Glutamatergic neuron (in vitro differentiated cells): ENCODE results near the gene IRS1. TPM values are rescaled to one million over a fixed set of nuclear protein-coding genes. Genes with fewer than 3 reads are reported as not detected.

Experiments used
- DNase-seq: peaks from one replicate; pipeline ENCODE4 v3.0.0; 2022
- H3K27ac Mint-ChIP-seq: one replicate; pipeline ENCODE4 v1.8.0; 2020; ENCODE audit warnings: mild to moderate bottlenecking, mixed read lengths, inconsistent platforms; ENCODE audit not compliant: unreplicated experiment
- H3K27me3 Mint-ChIP-seq: one replicate; pipeline ENCODE4 v1.8.0; 2020; ENCODE audit warnings: mild to moderate bottlenecking, moderate library complexity, mixed read lengths, inconsistent platforms; ENCODE audit not compliant: unreplicated experiment
- H3K36me3 Mint-ChIP-seq: one replicate; pipeline ENCODE4 v1.8.0; 2020; ENCODE audit warnings: mild to moderate bottlenecking, mixed read lengths, inconsistent platforms; ENCODE audit not compliant: unreplicated experiment
- H3K4me1 Mint-ChIP-seq: one replicate; pipeline ENCODE4 v1.8.0; 2020; ENCODE audit warnings: mild to moderate bottlenecking, low read depth, mixed read lengths, inconsistent platforms; ENCODE audit not compliant: unreplicated experiment
- H3K4me3 Mint-ChIP-seq: one replicate; pipeline ENCODE4 v1.8.0; 2020; ENCODE audit warnings: mild to moderate bottlenecking, mixed read lengths, inconsistent platforms; ENCODE audit not compliant: unreplicated experiment
- H3K9me3 Mint-ChIP-seq: one replicate; pipeline ENCODE4 v1.8.0; 2020; ENCODE audit warnings: mild to moderate bottlenecking, moderate library complexity, mixed read lengths, inconsistent platforms; ENCODE audit not compliant: unreplicated experiment
- total RNA-seq: library from RNA; stranded (reverse); fragmentation: NEBNext Ultra II Directional; extraction: Animal tissue kit (Norgen Biotek cat#: 25700); gene quantifications from one replicate; pipeline ENCODE4 v1.2.1, GENCODE V29; 2021; ENCODE audit not compliant: unreplicated experiment
- TF ChIP-seq, protein P1 (sequence below): fragments of 200-600 bp; sonication (generic); IDR thresholded peaks from one replicate; pipeline ENCODE4 v1.5.0; 2021; ENCODE audit not compliant: partially characterized antibody, unreplicated experiment

IRS1 gene
- total RNA-seq, 1 donor from 2014 or later = 8.1 TPM

- peak overlapping the region; percentile 87 for H3K27ac Mint-ChIP-seq
- H3K4me1 Mint-ChIP-seq = peaks cover 36% of the 10 kb centered on the region
- H3K27me3 Mint-ChIP-seq = peaks cover 4% of the 10 kb centered on the region
Observed at GRCh38 chr2:226701052-226701451, 98.6 kb downstream of the IRS1 start.

GRCh38 chr2:226699321-226699720, 100.3 kb downstream of the IRS1 start:
- H3K36me3 Mint-ChIP-seq = no peaks in the 10 kb centered on the region
- peaks cover 31% of the 10 kb centered on the region for H3K4me1 Mint-ChIP-seq
- TF ChIP-seq, protein P1, sequence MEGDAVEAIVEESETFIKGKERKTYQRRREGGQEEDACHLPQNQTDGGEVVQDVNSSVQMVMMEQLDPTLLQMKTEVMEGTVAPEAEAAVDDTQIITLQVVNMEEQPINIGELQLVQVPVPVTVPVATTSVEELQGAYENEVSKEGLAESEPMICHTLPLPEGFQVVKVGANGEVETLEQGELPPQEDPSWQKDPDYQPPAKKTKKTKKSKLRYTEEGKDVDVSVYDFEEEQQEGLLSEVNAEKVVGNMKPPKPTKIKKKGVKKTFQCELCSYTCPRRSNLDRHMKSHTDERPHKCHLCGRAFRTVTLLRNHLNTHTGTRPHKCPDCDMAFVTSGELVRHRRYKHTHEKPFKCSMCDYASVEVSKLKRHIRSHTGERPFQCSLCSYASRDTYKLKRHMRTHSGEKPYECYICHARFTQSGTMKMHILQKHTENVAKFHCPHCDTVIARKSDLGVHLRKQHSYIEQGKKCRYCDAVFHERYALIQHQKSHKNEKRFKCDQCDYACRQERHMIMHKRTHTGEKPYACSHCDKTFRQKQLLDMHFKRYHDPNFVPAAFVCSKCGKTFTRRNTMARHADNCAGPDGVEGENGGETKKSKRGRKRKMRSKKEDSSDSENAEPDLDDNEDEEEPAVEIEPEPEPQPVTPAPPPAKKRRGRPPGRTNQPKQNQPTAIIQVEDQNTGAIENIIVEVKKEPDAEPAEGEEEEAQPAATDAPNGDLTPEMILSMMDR = no peak
- no peak for DNase-seq
- H3K27me3 Mint-ChIP-seq = peaks cover 4% of the 10 kb centered on the region
- H3K27ac Mint-ChIP-seq = peak overlapping the region; percentile 59
- peaks cover 11% of the 10 kb centered on the region for H3K9me3 Mint-ChIP-seq
- no peak overlapping the region for H3K4me3 Mint-ChIP-seq

More at GRCh38 chr2:226701052-226701451, 98.6 kb downstream of the IRS1 start:
- Mint-ChIP-seq H3K36me3 (no peaks in the 10 kb centered on the region), H3K4me3 (peak overlapping the region; percentile 25), H3K9me3 (peaks cover 11% of the 10 kb centered on the region)
- no peak for DNase-seq
- TF ChIP-seq, protein P1 = no peak

GRCh38 chr2:226698671-226699070, 100.9 kb downstream of the IRS1 start:
- peaks cover 30% of the 10 kb centered on the region for H3K4me1 Mint-ChIP-seq
- TF ChIP-seq, protein P1 = no peak
- H3K27ac Mint-ChIP-seq = no peak overlapping the region
- no peaks in the 10 kb centered on the region for H3K36me3 Mint-ChIP-seq
- no peak for DNase-seq
- peaks cover 11% of the 10 kb centered on the region for H3K9me3 Mint-ChIP-seq
- no peak overlapping the region for H3K4me3 Mint-ChIP-seq
- H3K27me3 Mint-ChIP-seq = peaks cover 4% of the 10 kb centered on the region

DNA sequence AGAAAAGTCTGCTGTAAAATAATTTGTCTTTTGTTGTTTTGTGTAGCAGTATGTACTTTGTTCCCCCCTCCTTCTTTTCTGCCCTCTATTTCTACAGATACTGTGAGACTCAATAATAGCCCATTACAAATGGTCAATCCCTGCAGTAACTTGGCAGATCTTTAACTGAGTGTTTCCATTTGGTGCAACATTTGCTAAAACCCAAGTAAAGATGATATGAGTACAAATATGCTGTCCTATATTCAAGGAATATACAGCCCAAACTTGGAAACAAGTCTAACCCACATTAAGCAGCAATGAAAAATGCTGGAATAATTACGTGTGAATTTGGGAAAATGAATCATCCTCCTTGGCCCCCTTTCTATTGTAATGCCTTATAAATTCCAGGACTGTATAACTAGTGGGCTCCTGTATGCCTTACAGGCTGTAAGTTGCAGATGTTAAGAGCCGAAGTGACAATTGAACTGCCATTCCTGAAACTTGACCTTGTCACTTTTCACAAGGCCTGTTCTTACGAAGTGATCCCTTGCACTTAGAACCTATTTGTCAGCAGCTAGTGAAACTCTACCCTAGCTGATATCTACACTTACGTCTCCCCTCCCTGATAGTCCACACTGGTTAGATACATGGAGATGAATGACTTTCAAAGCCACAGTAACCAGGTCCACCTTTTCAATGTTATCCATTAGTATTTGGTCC, 104.9 kb downstream of the IRS1 start:
- Mint-ChIP-seq H3K27ac (no peak overlapping the region), H3K4me1 (peaks cover 15% of the 10 kb centered on the region), H3K27me3 (peaks cover 3% of the 10 kb centered on the region), H3K9me3 (peaks cover 3% of the 10 kb centered on the region), H3K36me3 (no peaks in the 10 kb centered on the region), H3K4me3 (no peak overlapping the region)
- DNase-seq = no peak
- TF ChIP-seq, protein P1 = no peak

DNA sequence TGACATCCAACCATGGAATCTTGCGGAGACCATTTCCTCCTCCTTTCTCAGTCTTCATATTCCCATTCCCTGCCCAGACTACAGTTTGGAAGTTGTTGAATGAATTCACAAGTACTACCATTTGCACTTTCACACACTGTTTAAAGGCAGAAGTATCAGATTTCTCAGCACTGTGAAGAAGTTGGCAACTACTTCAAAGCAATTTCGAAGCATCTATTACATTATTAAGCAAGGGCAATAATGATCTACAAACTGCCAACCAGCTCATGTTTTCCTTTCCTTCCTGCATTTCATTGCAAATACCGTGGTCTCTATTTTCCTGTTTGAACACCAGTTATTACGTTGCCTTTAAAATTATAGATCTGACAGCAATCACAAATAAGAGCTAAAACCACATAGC, 105.5 kb downstream of the IRS1 start:
- Mint-ChIP-seq H3K4me1 (peaks cover 15% of the 10 kb centered on the region), H3K9me3 (no peaks in the 10 kb centered on the region), H3K27me3 (peaks cover 2% of the 10 kb centered on the region), H3K4me3 (no peak overlapping the region), H3K36me3 (no peaks in the 10 kb centered on the region), H3K27ac (no peak overlapping the region)
- DNase-seq = no peak
- TF ChIP-seq, protein P1 = no peak
